Natural killer cell (primary cell): Measurements from ENCODE around the gene TCN1. TPM values are rescaled to one million over a fixed set of nuclear protein-coding genes. Genes with fewer than 3 reads are reported as not detected.
"Not testable (repeated sequence)": the region's sequence is repeated elsewhere in the genome, so short reads cannot be mapped to it uniquely, and the experiment has no call there.

ENCODE experiments used
- ATAC-seq, 3 donors: fragments of 150-1000 bp in 2 of 3; fragments of 200-7000 bp in 1 of 3; cut with Tn5 transposase; 1 replicate in 1 of 3; 2 replicates in 2 of 3; pipeline ENCODE4 v1.10.0; 2021; ENCODE audit warnings: mild to moderate bottlenecking in 2 of 3, moderate library complexity in 2 of 3
- DNase-seq, 2 donors: peaks; one replicate each; pipeline versions ENCODE4 v3.0.0 to v3.0.0-alpha.2; 2013 to 2021; ENCODE audit warnings: mixed read lengths in 1 of 2
- H3K27ac ChIP-seq: one replicate; pipeline ENCODE4 v1.5.1; 2013; ENCODE audit warnings: mild to moderate bottlenecking, low read length
- H3K27me3 ChIP-seq: one replicate; pipeline ENCODE4 v1.6.1; 2013; ENCODE audit warnings: low read length; ENCODE audit not compliant: control insufficient read depth, insufficient read depth
- H3K36me3 ChIP-seq: one replicate; pipeline ENCODE4 v1.6.1; 2013; ENCODE audit warnings: low read length; ENCODE audit not compliant: control insufficient read depth, insufficient read depth
- H3K4me1 ChIP-seq: one replicate; pipeline ENCODE4 v1.6.1; 2013; ENCODE audit warnings: low read length; ENCODE audit not compliant: control insufficient read depth, insufficient read depth
- H3K4me3 ChIP-seq: one replicate; pipeline ENCODE4 v1.5.1; 2013; ENCODE audit warnings: low read length
- H3K9me3 ChIP-seq: one replicate; pipeline ENCODE4 v1.6.1; 2013; ENCODE audit warnings: low read length; ENCODE audit not compliant: control insufficient read depth, insufficient read depth
- H3K27ac Mint-ChIP-seq, 2 donors: one replicate each; pipeline ENCODE4 v1.8.0; 2022; ENCODE audit warnings: mild to moderate bottlenecking in 2 of 2, mixed read lengths in 2 of 2, moderate library complexity in 1 of 2
- H3K27me3 Mint-ChIP-seq, 2 donors: one replicate each; pipeline ENCODE4 v1.8.0; 2022; ENCODE audit warnings: low read depth in 2 of 2, mixed read lengths in 2 of 2
- H3K36me3 Mint-ChIP-seq: one replicate; pipeline ENCODE4 v1.8.0; 2022; ENCODE audit warnings: mixed read lengths
- H3K4me1 Mint-ChIP-seq, 2 donors: one replicate each; pipeline ENCODE4 v1.8.0; 2022; ENCODE audit warnings: mixed read lengths in 2 of 2
- H3K4me3 Mint-ChIP-seq: one replicate; pipeline ENCODE4 v1.8.0; 2022; ENCODE audit warnings: mild to moderate bottlenecking, moderate library complexity, mixed read lengths
- H3K9me3 Mint-ChIP-seq, 2 donors: one replicate each; pipeline ENCODE4 v1.8.0; 2022; ENCODE audit warnings: mixed read lengths in 2 of 2
- CTCF ChIP-seq: fragments of 200-600 bp; IDR thresholded peaks from one replicate; pipeline ENCODE4 v1.8.0; 2022; ENCODE audit warnings: antibody characterized with exemption
- WGBS: methylation state at CpG from one replicate; pipeline ENCODE4 v1.1.7; 2013; ENCODE audit warnings: missing lambda C conversion rate; ENCODE audit not compliant: insufficient coverage; 5-methylcytosine and 5-hydroxymethylcytosine counted together
- intact Hi-C: fragments of 100-400 bp; cut with micrococcal nuclease; formaldehyde crosslinking; loops from one replicate; pipeline ENCODE4 v1.14.2; 2022
- total RNA-seq, 4 donors: library from RNA; stranded (reverse); fragments of 120-200 nt in 1 of 4; gene quantifications; one replicate each; pipeline versions ENCODE4 v1.2.3 to v1.2.4, GENCODE V29; 2013 to 2022

The TCN1 gene
- total RNA-seq, 3 donors from 2014 or later (not counting 1 experiment from before 2014, with no cell fraction given) = 0.50 to 30.8 TPM; not detected in 1

GRCh38 chr11:59891781-59892181 is 25.5 kb upstream of the TCN1 start:
- H3K36me3 ChIP-seq = no peaks in the 10 kb centered on the region
- no peak for ATAC-seq
- no peak for DNase-seq
- intact Hi-C loops = no loop called here
- no peak overlapping the region for H3K4me3 Mint-ChIP-seq
- H3K4me1 Mint-ChIP-seq = no peaks in the 10 kb centered on the region
- H3K27ac ChIP-seq = no peak overlapping the region
- H3K27ac Mint-ChIP-seq = no peak overlapping the region
- no peaks in the 10 kb centered on the region for H3K27me3 ChIP-seq
- TF ChIP-seq CTCF = no peak
- 51% methylated on average over 4 of the region's 4 CpGs for WGBS
- peaks cover 6% of the 10 kb centered on the region for H3K9me3 ChIP-seq
- peaks cover 11 to 17% of the 10 kb centered on the region in 2 donors for H3K27me3 Mint-ChIP-seq
- peaks cover 33% of the 10 kb centered on the region for H3K36me3 Mint-ChIP-seq
- H3K4me1 ChIP-seq = no peaks in the 10 kb centered on the region
- H3K4me3 ChIP-seq = no peak overlapping the region
- peaks cover 12 to 23% of the 10 kb centered on the region in 2 donors for H3K9me3 Mint-ChIP-seq

DNA sequence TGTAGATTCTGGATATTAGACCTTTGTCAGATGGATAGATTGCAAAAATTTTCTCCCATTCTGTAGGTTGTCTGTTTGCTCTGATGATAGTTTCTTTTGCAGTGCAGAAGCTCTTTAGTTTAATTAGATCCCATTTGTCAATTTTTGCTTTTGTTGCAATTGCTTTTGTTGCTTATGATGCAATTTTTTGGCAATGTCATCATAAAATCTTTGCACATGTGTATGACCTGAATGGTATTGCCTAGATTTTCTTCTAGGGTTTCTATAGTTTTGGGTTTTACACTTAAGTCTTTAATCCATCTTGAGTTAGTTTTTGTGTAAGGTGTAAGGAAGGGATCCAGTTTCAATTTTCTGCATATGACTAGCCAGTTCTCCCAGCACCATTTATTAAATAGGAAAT is 20.9 kb upstream of the TCN1 start:
- H3K4me3 Mint-ChIP-seq, H3K36me3 ChIP-seq: not testable (repeated sequence)

GRCh38 chr11:59883597-59883996 is 17.3 kb upstream of the TCN1 start:
- intact Hi-C loops = no loop called here
- Histone ChIP-seq H3K4me1 (no peaks in the 10 kb centered on the region), H3K9me3 (no peaks in the 10 kb centered on the region), H3K4me3 (no peak overlapping the region), H3K27me3 (no peaks in the 10 kb centered on the region), H3K27ac (no peak overlapping the region), H3K36me3 (no peaks in the 10 kb centered on the region)
- H3K36me3 Mint-ChIP-seq = peaks cover 7% of the 10 kb centered on the region
- H3K27ac Mint-ChIP-seq = no peak overlapping the region
- DNase-seq (no peak), ATAC-seq (no peak)
- 100% methylated on average over 1 of the region's 1 CpG for WGBS
- H3K4me3 Mint-ChIP-seq = no peak overlapping the region
- TF ChIP-seq CTCF = no peak
- peaks cover 3 to 11% of the 10 kb centered on the region in 2 donors for H3K27me3 Mint-ChIP-seq
- H3K4me1 Mint-ChIP-seq = no peaks in the 10 kb centered on the region
- peaks cover 3 to 4% of the 10 kb centered on the region in 2 donors for H3K9me3 Mint-ChIP-seq

More for the DNA sequence above, 20.9 kb upstream of the TCN1 start:
- H3K27ac Mint-ChIP-seq, H3K27ac ChIP-seq, DNase-seq, intact Hi-C loops, H3K4me1 Mint-ChIP-seq, ATAC-seq, H3K27me3 ChIP-seq, H3K4me3 ChIP-seq, H3K4me1 ChIP-seq, H3K9me3 ChIP-seq: not testable (repeated sequence)
- peaks cover 33% of the 10 kb centered on the region for H3K36me3 Mint-ChIP-seq
- H3K9me3 Mint-ChIP-seq = peaks cover 15 to 23% of the 10 kb centered on the region in 2 donors
- peaks cover 9 to 20% of the 10 kb centered on the region in 2 donors for H3K27me3 Mint-ChIP-seq

GRCh38 chr11:59879567-59879966 is 13.3 kb upstream of the TCN1 start:
- Histone ChIP-seq H3K27ac (no peak overlapping the region), H3K4me3 (no peak overlapping the region), H3K9me3 (no peaks in the 10 kb centered on the region), H3K4me1 (no peaks in the 10 kb centered on the region), H3K36me3 (no peaks in the 10 kb centered on the region), H3K27me3 (no peaks in the 10 kb centered on the region)
- no peak for ATAC-seq
- Mint-ChIP-seq H3K27ac (no peak overlapping the region), H3K4me1 (no peaks in the 10 kb centered on the region), H3K36me3 (no peaks in the 10 kb centered on the region), H3K9me3 (no peaks in the 10 kb centered on the region), H3K4me3 (no peak overlapping the region), H3K27me3 (peaks cover 7 to 18% of the 10 kb centered on the region in 2 donors)
- 92% methylated on average over 1 of the region's 1 CpG for WGBS
- no peak for TF ChIP-seq CTCF
- DNase-seq = no peak
- intact Hi-C loops = no loop called here
